Kidney epithelial cell (primary cell): ENCODE measurements around the gene RGS5. TPM values are rescaled to one million over a fixed set of nuclear protein-coding genes. Genes with fewer than 3 reads are reported as not detected.

Experiments used
- DNase-seq: peaks from one replicate; pipeline ENCODE4 v3.0.0-alpha.2; 2010; ENCODE audit warnings: low read depth
- H3K27me3 ChIP-seq: 2 replicates; pipeline ENCODE4 v1.6.0; 2011; ENCODE audit warnings: low read length; ENCODE audit not compliant: control insufficient read depth, insufficient read depth
- H3K36me3 ChIP-seq: 2 replicates; pipeline ENCODE4 v1.5.1; 2011; ENCODE audit warnings: low read length; ENCODE audit not compliant: control insufficient read depth, insufficient read depth
- H3K4me3 ChIP-seq: 2 replicates; pipeline ENCODE4 v1.5.1; 2011; ENCODE audit warnings: low read depth, mild to moderate bottlenecking, control low read depth, low read length
- total RNA-seq: library from RNA; depleted of rRNA; stranded (reverse); fragments of >200 nt; gene quantifications from 2 replicates; pipeline ENCODE4 v1.2.3, GENCODE V29; 2015
- TF ChIP-seq, protein P1 (sequence below): IDR thresholded peaks from 2 replicates; pipeline ENCODE4 v1.5.1; 2011; ENCODE audit warnings: mild to moderate bottlenecking, moderate library complexity, low read length, control low read depth, inconsistent platforms; ENCODE audit not compliant: insufficient read depth, poor library complexity, severe bottlenecking

RGS5 gene
- total RNA-seq, 1 donor from 2014 or later: 1.8 TPM

DNA sequence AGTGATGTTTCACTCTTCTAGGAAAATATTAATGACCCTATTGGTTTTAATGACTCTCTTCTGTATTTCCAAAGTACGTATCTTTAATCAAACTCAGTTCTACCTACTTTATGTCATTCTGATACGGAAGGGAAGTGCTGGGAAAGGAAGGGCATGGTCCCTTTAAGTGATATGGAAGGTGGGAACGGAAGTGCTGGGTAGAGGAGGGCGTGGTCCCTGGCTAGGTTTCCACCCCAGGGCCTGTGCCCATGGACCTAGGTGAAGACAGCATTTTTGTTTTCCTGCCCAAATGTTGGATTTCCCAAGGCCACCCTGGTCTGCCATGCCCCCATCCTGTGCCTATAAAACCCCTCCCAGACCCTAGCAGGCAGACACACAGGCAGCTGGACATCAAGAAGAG is 109.5 kb downstream of the RGS5 start:
- TF ChIP-seq, protein P1, sequence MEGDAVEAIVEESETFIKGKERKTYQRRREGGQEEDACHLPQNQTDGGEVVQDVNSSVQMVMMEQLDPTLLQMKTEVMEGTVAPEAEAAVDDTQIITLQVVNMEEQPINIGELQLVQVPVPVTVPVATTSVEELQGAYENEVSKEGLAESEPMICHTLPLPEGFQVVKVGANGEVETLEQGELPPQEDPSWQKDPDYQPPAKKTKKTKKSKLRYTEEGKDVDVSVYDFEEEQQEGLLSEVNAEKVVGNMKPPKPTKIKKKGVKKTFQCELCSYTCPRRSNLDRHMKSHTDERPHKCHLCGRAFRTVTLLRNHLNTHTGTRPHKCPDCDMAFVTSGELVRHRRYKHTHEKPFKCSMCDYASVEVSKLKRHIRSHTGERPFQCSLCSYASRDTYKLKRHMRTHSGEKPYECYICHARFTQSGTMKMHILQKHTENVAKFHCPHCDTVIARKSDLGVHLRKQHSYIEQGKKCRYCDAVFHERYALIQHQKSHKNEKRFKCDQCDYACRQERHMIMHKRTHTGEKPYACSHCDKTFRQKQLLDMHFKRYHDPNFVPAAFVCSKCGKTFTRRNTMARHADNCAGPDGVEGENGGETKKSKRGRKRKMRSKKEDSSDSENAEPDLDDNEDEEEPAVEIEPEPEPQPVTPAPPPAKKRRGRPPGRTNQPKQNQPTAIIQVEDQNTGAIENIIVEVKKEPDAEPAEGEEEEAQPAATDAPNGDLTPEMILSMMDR: no peak
- no peaks in the 10 kb centered on the region for H3K27me3 ChIP-seq
- DNase-seq: no peak
- H3K4me3 ChIP-seq: no peak overlapping the region
- no peaks in the 10 kb centered on the region for H3K36me3 ChIP-seq

Other genes with a start within 250 kb of the RGS5 start
- gene RGS4, start 133.6 kb downstream of the RGS5 start, total RNA-seq: 6.6 and 20.8 TPM in 2 replicates
- 3.6 and 6.8 TPM in 2 replicates for gene NUF2, start 119.0 kb upstream of the RGS5 start, total RNA-seq